Measurements from ENCODE around the gene CELF4. TPM values are rescaled to one million over a fixed set of nuclear protein-coding genes. Genes with fewer than 3 reads are reported as not detected.

CELF4 gene
- total RNA-seq, 1 experiment from 2014 or later: not detected

- intact Hi-C loops (cut with micrococcal nuclease; ENCODE audit: unreplicated experiment) (no loop called here), in situ Hi-C loops (cut with HindIII; ENCODE audit: low pct_unique_long_range_greater_than_20kb, low sequenced_read_pairs) (no loop called here)
- Histone ChIP-seq H3K4me1 (ENCODE audit: control insufficient read depth, insufficient read depth, low read length) (no peaks in the 10 kb centered on the region), H3K9me3 (ENCODE audit: control insufficient read depth, insufficient read depth, low read depth, low read length) (no peaks in the 10 kb centered on the region), H3K27me3 (ENCODE audit: control insufficient read depth, insufficient read depth, low read length) (no peaks in the 10 kb centered on the region), H3K27ac (ENCODE audit: low read length) (no peak overlapping the region), H3K36me3 (ENCODE audit: control insufficient read depth, insufficient read depth, low read length) (no peaks in the 10 kb centered on the region; the same call in 1 of the 2 replicates), H3K4me3 (ENCODE audit: low read depth in 2 of 2, low read length in 2 of 2) (no peak overlapping the region)
- ChIA-PET CTCF (no interaction called here), POLR2A (no interaction called here)
- BruUV-seq (replicated peaks): no TSS peak
- TF ChIP-seq CTCF (IDR thresholded peaks at IDR 0.05) (no peak), REST (IDR thresholded peaks at IDR 0.05; ENCODE audit: insufficient read depth in 1 of 2, low read depth in 2 of 2, low read length in 1 of 2) (no peak), TCF7L2 (IDR thresholded peaks at IDR 0.05; ENCODE audit: low read depth, low read length) (no peak), SIN3A (IDR thresholded peaks at IDR 0.05; ENCODE audit: borderline replicate concordance, insufficient read depth, low read depth, low read length) (no peak)
- DNase-seq (ENCODE audit: low read depth, low spot score) (no peak), ATAC-seq (no peak)
These were observed 143.5 kb downstream of the CELF4 start for GRCh38 chr18:37422116-37422515.

GRCh38 chr18:37421341-37422077, 144.1 kb downstream of the CELF4 start:
- no TSS peak for BruUV-seq (replicated peaks)
- H3K4me1 ChIP-seq (ENCODE audit: control insufficient read depth, insufficient read depth, low read length): no peaks in the 10 kb centered on the region
- POLR2A ChIA-PET: no interaction called here
- no peaks in the 10 kb centered on the region for H3K9me3 ChIP-seq (ENCODE audit: control insufficient read depth, insufficient read depth, low read depth, low read length)
- in situ Hi-C loops (cut with HindIII; ENCODE audit: low pct_unique_long_range_greater_than_20kb, low sequenced_read_pairs) (no loop called here), intact Hi-C loops (cut with micrococcal nuclease; ENCODE audit: unreplicated experiment) (no loop called here)
- no peak for TF ChIP-seq TCF7L2 (IDR thresholded peaks at IDR 0.05; ENCODE audit: low read depth, low read length)
- no peak for TF ChIP-seq CTCF (IDR thresholded peaks at IDR 0.05)
- TF ChIP-seq POLR2AphosphoS5 (IDR thresholded peaks at IDR 0.05; ENCODE audit: low read depth, low read length): no peak
- no peak for TF ChIP-seq REST (IDR thresholded peaks at IDR 0.05; ENCODE audit: insufficient read depth in 1 of 2, low read depth in 2 of 2, low read length in 1 of 2)
- no peak for TF ChIP-seq SIN3A (IDR thresholded peaks at IDR 0.05; ENCODE audit: borderline replicate concordance, insufficient read depth, low read depth, low read length)
- ATAC-seq (no peak), DNase-seq (ENCODE audit: low read depth, low spot score) (no peak)
- no peak overlapping the region for H3K4me3 ChIP-seq (ENCODE audit: low read depth in 2 of 2, low read length in 2 of 2)
- no peak overlapping the region for H3K27ac ChIP-seq (ENCODE audit: low read length)
- H3K27me3 ChIP-seq (ENCODE audit: control insufficient read depth, insufficient read depth, low read length): no peaks in the 10 kb centered on the region
- CTCF ChIA-PET: no interaction called here
- H3K36me3 ChIP-seq (ENCODE audit: control insufficient read depth, insufficient read depth, low read length): no peaks in the 10 kb centered on the region; the same call in 1 of the 2 replicates
